ENCODE data around the gene SLC31A1. TPM values are rescaled to one million over a fixed set of nuclear protein-coding genes. Genes with fewer than 3 reads are reported as not detected.

Gene SLC31A1
- total and polyA plus RNA-seq, 2 experiments from 2014 or later, result 15.0 to 32.1 TPM

GRCh38 chr9:113178087-113178486 lies 43.3 kb upstream of the SLC31A1 start:
- peaks cover 41% of the 10 kb centered on the region for H3K36me3 Mint-ChIP-seq (ENCODE audit: low read depth)
- H3K4me3 Mint-ChIP-seq, result no peak overlapping the region
- Histone ChIP-seq H3K27me3 (ENCODE audit: insufficient read depth) (no peaks in the 10 kb centered on the region), H3F3A (replicated peaks; ENCODE audit: low read depth) (no peaks in the 10 kb centered on the region), H3K9me2 (ENCODE audit: insufficient read depth) (no peaks in the 10 kb centered on the region), H4K20me1 (replicated peaks; ENCODE audit: insufficient read depth) (no peaks in the 10 kb centered on the region; the same call in 1 of the 2 replicates), H3K36me3 (ENCODE audit: insufficient read depth) (peaks cover 37% of the 10 kb centered on the region), H3K27ac (ENCODE audit: low read depth) (no peak overlapping the region), H3K4me2 (no peak overlapping the region), H3K79me2 (replicated peaks; ENCODE audit: insufficient read depth) (no peaks in the 10 kb centered on the region), H3K4me3 (no peak overlapping the region), H3K4me1 (ENCODE audit: insufficient read depth) (no peaks in the 10 kb centered on the region), H2AFZ (no peak overlapping the region)
- H3K27ac Mint-ChIP-seq, result no peak overlapping the region
- ATAC-seq, result no peak
- TF ChIP-seq ETS1 (IDR thresholded peaks at IDR 0.05) (no peak), ZNF462 (CRISPR knock-in tag; IDR thresholded peaks at IDR 0.05) (no peak), EZH2 (IDR thresholded peaks at IDR 0.05; ENCODE audit: low read depth, unreplicated experiment) (no peak), STAT1 (IDR thresholded peaks at IDR 0.05; ENCODE audit: unreplicated experiment) (no peak), CTCF (conservative IDR thresholded peaks at IDR 0.05; ENCODE audit: low read depth in 2 of 2) (no peak), EZH2phosphoT487 (IDR thresholded peaks at IDR 0.05; ENCODE audit: unreplicated experiment) (no peak), POLR2AphosphoS5 (IDR thresholded peaks at IDR 0.05; ENCODE audit: low read depth) (no peak), ZNF114 (CRISPR knock-in tag; IDR thresholded peaks at IDR 0.05) (no peak), ZNF331 (CRISPR knock-in tag; IDR thresholded peaks at IDR 0.05; ENCODE audit: low read depth) (no peak), CREB1 (CRISPR knock-in tag; IDR thresholded peaks at IDR 0.05; ENCODE audit: low read depth) (no peak), REST (IDR thresholded peaks at IDR 0.05; ENCODE audit: unreplicated experiment) (no peak), JUNB (IDR thresholded peaks at IDR 0.05; ENCODE audit: unreplicated experiment) (no peak), NANOG (IDR thresholded peaks at IDR 0.05; ENCODE audit: borderline replicate concordance) (no peak)
- H3K4me1 Mint-ChIP-seq, result no peaks in the 10 kb centered on the region
- no peak for DNase-seq (ENCODE audit: low spot score)
- H3K27me3 Mint-ChIP-seq (ENCODE audit: insufficient read depth, low read depth, poor library complexity), result no peaks in the 10 kb centered on the region
- H3K9me3 Mint-ChIP-seq, result no peaks in the 10 kb centered on the region; the same call in 2 of the 3 replicates

Measured in GM23338 (cell line).